WERI-Rb-1 (cell line): ENCODE data around the gene GDF2.

Experiments
- DNase-seq: peaks from one replicate; pipeline ENCODE4 v3.0.0-alpha.2; 2020
- H3K27ac ChIP-seq: fragments of 250-450 bp; sonication (Bioruptor Pico); 2 replicates; pipeline ENCODE4 v1.5.1; 2020; ENCODE audit warnings: mild to moderate bottlenecking, moderate library complexity
- H3K27me3 ChIP-seq: fragments of 250-450 bp; sonication (Bioruptor Pico); 2 replicates; pipeline ENCODE4 v1.5.1; 2021; ENCODE audit warnings: mild to moderate bottlenecking, low read depth, moderate library complexity; ENCODE audit not compliant: insufficient read depth, severe bottlenecking
- H3K36me3 ChIP-seq: fragments of 250-450 bp; sonication (Bioruptor Pico); 2 replicates; pipeline ENCODE4 v1.5.1; 2020; ENCODE audit warnings: mild to moderate bottlenecking, moderate library complexity
- H3K4me3 ChIP-seq: 2 replicates; pipeline ENCODE4 v1.5.1; 2011; ENCODE audit warnings: low read depth, mild to moderate bottlenecking, control low read depth, low read length
- H3K9me3 ChIP-seq: fragments of 250-450 bp; sonication (Bioruptor Pico); 2 replicates; pipeline ENCODE4 v1.5.1; 2021; ENCODE audit warnings: mild to moderate bottlenecking, moderate library complexity; ENCODE audit not compliant: severe bottlenecking
- TF ChIP-seq, protein P1 (sequence below): IDR thresholded peaks from 2 replicates; pipeline ENCODE4 v1.5.1; 2011; ENCODE audit warnings: low read depth, mild to moderate bottlenecking, control low read depth, inconsistent platforms, low read length

The GDF2 gene

GRCh38 chr10:47366731-47367460 is 44.6 kb downstream of the GDF2 start:
- DNase-seq = peak; percentile 40
- Histone ChIP-seq H3K27me3 (no peaks in the 10 kb centered on the region), H3K27ac (no peak overlapping the region), H3K4me3 (no peak overlapping the region), H3K36me3 (no peaks in the 10 kb centered on the region), H3K9me3 (no peaks in the 10 kb centered on the region)
- TF ChIP-seq, protein P1, sequence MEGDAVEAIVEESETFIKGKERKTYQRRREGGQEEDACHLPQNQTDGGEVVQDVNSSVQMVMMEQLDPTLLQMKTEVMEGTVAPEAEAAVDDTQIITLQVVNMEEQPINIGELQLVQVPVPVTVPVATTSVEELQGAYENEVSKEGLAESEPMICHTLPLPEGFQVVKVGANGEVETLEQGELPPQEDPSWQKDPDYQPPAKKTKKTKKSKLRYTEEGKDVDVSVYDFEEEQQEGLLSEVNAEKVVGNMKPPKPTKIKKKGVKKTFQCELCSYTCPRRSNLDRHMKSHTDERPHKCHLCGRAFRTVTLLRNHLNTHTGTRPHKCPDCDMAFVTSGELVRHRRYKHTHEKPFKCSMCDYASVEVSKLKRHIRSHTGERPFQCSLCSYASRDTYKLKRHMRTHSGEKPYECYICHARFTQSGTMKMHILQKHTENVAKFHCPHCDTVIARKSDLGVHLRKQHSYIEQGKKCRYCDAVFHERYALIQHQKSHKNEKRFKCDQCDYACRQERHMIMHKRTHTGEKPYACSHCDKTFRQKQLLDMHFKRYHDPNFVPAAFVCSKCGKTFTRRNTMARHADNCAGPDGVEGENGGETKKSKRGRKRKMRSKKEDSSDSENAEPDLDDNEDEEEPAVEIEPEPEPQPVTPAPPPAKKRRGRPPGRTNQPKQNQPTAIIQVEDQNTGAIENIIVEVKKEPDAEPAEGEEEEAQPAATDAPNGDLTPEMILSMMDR = no peak

DNA sequence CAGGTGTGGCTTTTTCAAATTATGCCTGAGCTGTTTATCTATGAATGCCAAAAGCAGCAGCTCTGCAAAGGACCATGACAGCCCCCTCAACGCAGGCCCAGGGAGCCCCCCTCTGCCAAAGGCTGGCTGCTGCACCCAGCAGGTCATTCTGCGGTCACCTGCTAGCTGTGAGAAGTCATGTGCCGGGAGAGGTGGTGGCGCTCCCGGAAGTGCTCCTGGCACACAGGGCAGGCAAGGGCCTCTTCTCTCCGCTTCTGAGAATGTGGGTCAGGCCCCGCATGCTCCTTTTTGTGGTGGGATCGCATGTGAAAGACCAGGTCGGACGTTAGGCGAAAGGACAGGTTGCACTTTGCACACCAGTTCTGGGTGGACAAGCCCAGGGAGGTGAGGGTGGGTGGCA is 45.4 kb downstream of the GDF2 start:
- DNase-seq = no peak
- TF ChIP-seq, protein P1 = no peak
- no peaks in the 10 kb centered on the region for H3K27me3 ChIP-seq
- no peak overlapping the region for H3K4me3 ChIP-seq
- no peak overlapping the region for H3K27ac ChIP-seq
- no peaks in the 10 kb centered on the region for H3K36me3 ChIP-seq
- no peaks in the 10 kb centered on the region for H3K9me3 ChIP-seq

DNA sequence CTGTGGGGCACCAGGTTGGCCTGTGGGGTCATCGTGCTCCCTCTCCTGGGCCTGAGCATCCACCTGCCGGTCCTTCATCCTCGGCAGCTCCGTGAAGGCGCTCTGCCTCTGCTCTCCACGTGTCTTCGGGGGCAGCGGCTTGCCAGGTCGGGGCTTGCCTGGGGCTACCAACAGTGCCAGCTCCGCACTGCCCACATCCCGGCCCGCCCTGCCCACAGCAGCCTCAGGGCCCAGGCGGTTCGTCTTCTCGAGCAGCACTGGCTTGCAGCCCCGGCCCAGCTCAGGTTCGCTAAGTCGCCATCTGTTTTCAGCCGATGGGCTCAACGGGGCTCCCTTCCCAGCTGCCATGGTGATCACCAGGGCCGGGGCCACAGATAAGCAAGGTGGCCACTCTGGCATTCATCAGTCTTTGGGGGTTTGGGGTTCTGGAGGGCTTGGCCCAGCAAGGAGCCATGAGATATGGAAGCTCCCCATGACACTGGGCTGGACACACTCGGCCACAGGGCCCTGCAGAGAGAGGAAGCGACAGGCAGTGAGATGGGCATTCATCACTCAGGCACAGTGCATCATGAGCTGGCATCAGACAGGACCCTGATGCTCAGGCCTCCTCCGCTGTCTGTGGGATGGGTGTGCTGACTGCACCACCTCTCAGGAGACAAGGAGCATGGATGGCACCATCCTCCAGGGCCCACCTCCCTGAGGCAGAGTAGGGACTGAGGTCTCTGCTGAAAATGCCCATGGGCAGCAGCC is 46.4 kb downstream of the GDF2 start:
- Histone ChIP-seq H3K4me3 (no peak overlapping the region), H3K36me3 (no peaks in the 10 kb centered on the region), H3K27me3 (no peaks in the 10 kb centered on the region), H3K27ac (no peak overlapping the region), H3K9me3 (no peaks in the 10 kb centered on the region)
- DNase-seq = no peak
- TF ChIP-seq, protein P1 = no peak

DNA sequence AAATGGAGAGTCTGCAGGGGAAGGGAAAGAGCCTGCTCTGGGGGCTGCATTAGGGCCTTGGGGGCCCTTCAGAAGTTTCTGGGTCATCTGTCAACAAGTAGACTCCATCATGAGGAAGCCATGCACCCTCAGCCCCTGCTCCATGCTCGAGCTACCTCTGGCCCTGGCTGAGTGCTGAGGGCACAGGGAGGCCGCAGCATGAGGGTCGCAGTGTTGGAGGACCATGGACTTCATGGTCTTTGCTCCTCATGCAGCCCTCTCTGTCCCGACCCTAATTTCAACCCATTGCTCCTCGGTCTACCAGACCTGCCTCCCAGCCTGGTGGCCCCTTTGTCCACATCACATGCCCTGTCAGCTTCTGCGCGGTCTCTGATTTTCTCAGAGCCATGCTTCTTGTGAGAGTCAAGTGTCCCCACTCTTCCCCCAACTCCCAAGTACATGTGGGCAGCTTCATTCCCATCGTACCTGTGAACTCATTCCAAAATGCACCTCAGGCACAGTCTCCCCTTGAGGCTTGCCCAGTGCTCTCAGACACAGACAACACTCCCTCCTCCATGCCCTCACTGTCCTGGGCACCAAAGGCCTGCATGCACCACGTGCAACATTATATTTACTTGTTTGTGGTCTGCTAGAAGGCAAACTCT is 47.1 kb downstream of the GDF2 start:
- no peak overlapping the region for H3K27ac ChIP-seq
- DNase-seq = no peak
- no peaks in the 10 kb centered on the region for H3K27me3 ChIP-seq
- no peaks in the 10 kb centered on the region for H3K36me3 ChIP-seq
- no peak overlapping the region for H3K4me3 ChIP-seq
- TF ChIP-seq, protein P1 = no peak
- H3K9me3 ChIP-seq = no peaks in the 10 kb centered on the region

GRCh38 chr10:47370015-47370767 is 47.9 kb downstream of the GDF2 start:
- no peak for DNase-seq
- H3K27ac ChIP-seq = no peak overlapping the region
- H3K9me3 ChIP-seq = no peaks in the 10 kb centered on the region
- no peaks in the 10 kb centered on the region for H3K27me3 ChIP-seq
- H3K36me3 ChIP-seq = no peaks in the 10 kb centered on the region
- H3K4me3 ChIP-seq = no peak overlapping the region
- TF ChIP-seq, protein P1 = no peak
